ENCODE measurements around the gene TRIM67. TPM values are rescaled to one million over a fixed set of nuclear protein-coding genes. Genes with fewer than 3 reads are reported as not detected.

Gene TRIM67
- total and polyA plus RNA-seq, 9 of the 15 experiments (the other 6 are each of a cell fraction or from before 2014, with no cell fraction given): 0.04 to 0.60 (median 0.31) TPM

DNA sequence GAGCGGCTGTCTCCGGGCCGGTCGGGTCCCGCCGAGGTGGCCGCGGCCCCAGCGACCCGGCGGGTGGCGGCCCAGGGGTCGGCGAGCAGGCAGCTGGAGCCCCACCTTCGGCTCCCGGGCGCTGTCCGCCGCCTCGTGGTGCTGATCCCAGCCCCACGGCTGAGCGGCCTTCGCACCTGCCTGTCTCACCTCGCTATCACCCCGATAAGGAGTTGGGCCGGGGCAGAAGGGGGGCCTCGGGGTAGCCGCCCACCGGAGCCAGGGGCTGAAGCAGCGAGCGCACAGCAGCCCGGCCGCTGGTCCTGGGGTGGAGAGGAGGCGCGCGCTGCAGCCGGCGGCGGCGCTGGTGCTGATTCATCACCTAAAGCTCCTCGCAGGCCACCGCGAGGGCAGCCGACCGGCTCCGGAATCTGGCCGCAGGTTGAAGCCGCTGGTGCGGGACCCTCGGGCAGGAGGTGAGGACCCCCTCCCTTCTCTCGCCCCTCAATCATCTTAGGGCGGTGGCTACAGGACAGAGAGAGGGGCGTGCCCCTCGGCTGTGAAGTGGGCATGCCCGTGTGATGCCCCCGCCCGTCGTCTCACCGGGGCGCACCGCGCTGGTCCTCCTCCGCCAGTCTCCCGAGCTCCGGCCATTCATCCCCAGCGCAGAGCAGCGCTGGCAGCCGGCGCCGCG is 575 bp downstream of the TRIM67 start (continued):
- TF ChIP-seq, protein P1, sequence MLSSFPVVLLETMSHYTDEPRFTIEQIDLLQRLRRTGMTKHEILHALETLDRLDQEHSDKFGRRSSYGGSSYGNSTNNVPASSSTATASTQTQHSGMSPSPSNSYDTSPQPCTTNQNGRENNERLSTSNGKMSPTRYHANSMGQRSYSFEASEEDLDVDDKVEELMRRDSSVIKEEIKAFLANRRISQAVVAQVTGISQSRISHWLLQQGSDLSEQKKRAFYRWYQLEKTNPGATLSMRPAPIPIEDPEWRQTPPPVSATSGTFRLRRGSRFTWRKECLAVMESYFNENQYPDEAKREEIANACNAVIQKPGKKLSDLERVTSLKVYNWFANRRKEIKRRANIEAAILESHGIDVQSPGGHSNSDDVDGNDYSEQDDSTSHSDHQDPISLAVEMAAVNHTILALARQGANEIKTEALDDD (IDR thresholded peaks at IDR 0.05): no peak
- TF ChIP-seq, protein P2, sequence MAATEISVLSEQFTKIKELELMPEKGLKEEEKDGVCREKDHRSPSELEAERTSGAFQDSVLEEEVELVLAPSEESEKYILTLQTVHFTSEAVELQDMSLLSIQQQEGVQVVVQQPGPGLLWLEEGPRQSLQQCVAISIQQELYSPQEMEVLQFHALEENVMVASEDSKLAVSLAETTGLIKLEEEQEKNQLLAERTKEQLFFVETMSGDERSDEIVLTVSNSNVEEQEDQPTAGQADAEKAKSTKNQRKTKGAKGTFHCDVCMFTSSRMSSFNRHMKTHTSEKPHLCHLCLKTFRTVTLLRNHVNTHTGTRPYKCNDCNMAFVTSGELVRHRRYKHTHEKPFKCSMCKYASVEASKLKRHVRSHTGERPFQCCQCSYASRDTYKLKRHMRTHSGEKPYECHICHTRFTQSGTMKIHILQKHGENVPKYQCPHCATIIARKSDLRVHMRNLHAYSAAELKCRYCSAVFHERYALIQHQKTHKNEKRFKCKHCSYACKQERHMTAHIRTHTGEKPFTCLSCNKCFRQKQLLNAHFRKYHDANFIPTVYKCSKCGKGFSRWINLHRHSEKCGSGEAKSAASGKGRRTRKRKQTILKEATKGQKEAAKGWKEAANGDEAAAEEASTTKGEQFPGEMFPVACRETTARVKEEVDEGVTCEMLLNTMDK (IDR thresholded peaks at IDR 0.05; ENCODE audit: borderline replicate concordance, insufficient read depth, low read depth, low read length, poor library complexity, severe bottlenecking): no peak
- TF ChIP-seq MED1 (CRISPR knock-in tag; IDR thresholded peaks at IDR 0.05; ENCODE audit: borderline replicate concordance) (no peak), ADNP (tag; IDR thresholded peaks at IDR 0.05) (no peak), GATA2 (CRISPR knock-in tag; IDR thresholded peaks at IDR 0.05) (no peak), NCOR1 (IDR thresholded peaks at IDR 0.05) (no peak), PCBP2 (IDR thresholded peaks at IDR 0.05; ENCODE audit: low read depth, low read length, poor library complexity, severe bottlenecking) (no peak), ZNF436 (CRISPR knock-in tag; IDR thresholded peaks at IDR 0.05) (no peak), RHOXF2B (CRISPR knock-in tag; conservative IDR thresholded peaks at IDR 0.05) (no peak)
- TF ChIP-seq, protein P3, sequence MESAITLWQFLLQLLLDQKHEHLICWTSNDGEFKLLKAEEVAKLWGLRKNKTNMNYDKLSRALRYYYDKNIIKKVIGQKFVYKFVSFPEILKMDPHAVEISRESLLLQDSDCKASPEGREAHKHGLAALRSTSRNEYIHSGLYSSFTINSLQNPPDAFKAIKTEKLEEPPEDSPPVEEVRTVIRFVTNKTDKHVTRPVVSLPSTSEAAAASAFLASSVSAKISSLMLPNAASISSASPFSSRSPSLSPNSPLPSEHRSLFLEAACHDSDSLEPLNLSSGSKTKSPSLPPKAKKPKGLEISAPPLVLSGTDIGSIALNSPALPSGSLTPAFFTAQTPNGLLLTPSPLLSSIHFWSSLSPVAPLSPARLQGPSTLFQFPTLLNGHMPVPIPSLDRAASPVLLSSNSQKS (CRISPR knock-in tag; IDR thresholded peaks at IDR 0.05): no peak
- TF ChIP-seq, protein P4, sequence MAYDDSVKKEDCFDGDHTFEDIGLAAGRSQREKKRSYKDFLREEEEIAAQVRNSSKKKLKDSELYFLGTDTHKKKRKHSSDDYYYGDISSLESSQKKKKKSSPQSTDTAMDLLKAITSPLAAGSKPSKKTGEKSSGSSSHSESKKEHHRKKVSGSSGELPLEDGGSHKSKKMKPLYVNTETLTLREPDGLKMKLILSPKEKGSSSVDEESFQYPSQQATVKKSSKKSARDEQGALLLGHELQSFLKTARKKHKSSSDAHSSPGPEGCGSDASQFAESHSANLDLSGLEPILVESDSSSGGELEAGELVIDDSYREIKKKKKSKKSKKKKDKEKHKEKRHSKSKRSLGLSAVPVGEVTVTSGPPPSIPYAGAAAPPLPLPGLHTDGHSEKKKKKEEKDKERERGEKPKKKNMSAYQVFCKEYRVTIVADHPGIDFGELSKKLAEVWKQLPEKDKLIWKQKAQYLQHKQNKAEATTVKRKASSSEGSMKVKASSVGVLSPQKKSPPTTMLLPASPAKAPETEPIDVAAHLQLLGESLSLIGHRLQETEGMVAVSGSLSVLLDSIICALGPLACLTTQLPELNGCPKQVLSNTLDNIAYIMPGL (CRISPR knock-in tag; IDR thresholded peaks at IDR 0.05): no peak

All from K562 (cell line).